Adrenal gland (tissue), 12 donors: ENCODE results near the gene KCNQ4. TPM values are rescaled to one million over a fixed set of nuclear protein-coding genes. Genes with fewer than 3 reads are reported as not detected.
A peak's percentile ranks its signal among the peaks of the same experiment; 100 is the strongest.

ENCODE experiments used
- DNase-seq, 7 donors: peaks; one replicate each; pipeline ENCODE4 v3.0.0-alpha.2; 2019 to 2020
- H3K27ac ChIP-seq, 5 donors: fragments of 200-600 bp; sonication (generic) in 4 of 5; 1 replicate in 3 of 5; 2 replicates in 2 of 5; pipeline versions ENCODE4 v1.5.1 to v1.8.0; 2016 to 2020; ENCODE audit warnings: mild to moderate bottlenecking in 1 of 5
- H3K27me3 ChIP-seq: fragments of 200-600 bp; 2 replicates; pipeline ENCODE4 v1.8.0; 2021
- H3K36me3 ChIP-seq, 2 donors: fragments of 200-600 bp; replicated peaks in 1 of 2; 1 replicate in 1 of 2; 2 replicates in 1 of 2; pipeline versions ENCODE4 v1.5.1 to v1.8.0; 2018 to 2022
- H3K4me1 ChIP-seq, 2 donors: fragments of 200-600 bp; replicated peaks in 1 of 2; 1 replicate in 1 of 2; 2 replicates in 1 of 2; pipeline versions ENCODE4 v1.5.1 to v1.8.0; 2018 to 2021
- H3K4me3 ChIP-seq, 4 donors: fragments of 200-600 bp; sonication (generic) in 3 of 4; one replicate each; pipeline ENCODE4 v1.5.1; 2016 to 2018
- H3K9me3 ChIP-seq, 3 donors: fragments of 200-600 bp; sonication (generic) in 1 of 3; replicated peaks in 1 of 3; 1 replicate in 2 of 3; 2 replicates in 1 of 3; pipeline versions ENCODE4 v1.5.1 to v1.8.0; 2016 to 2021
- CTCF ChIP-seq, 6 experiments: fragments of 450-650 bp in 4 of 6; fragments of 200-600 bp in 2 of 6; sonication (generic) in 1 of 6; IDR thresholded peaks; 1 replicate in 5 of 6; 2 replicates in 1 of 6; pipeline versions ENCODE4 v1.5.1 to v1.8.0; 2016 to 2021; ENCODE audit warnings: antibody characterized with exemption in 6 of 6, mild to moderate bottlenecking in 2 of 6, moderate library complexity in 1 of 6
- POLR2A ChIP-seq, 2 donors: fragments of 450-650 bp; IDR thresholded peaks; one replicate each; pipeline ENCODE4 v1.6.1; 2017; ENCODE audit warnings: antibody characterized with exemption in 2 of 2, mild to moderate bottlenecking in 2 of 2, moderate library complexity in 1 of 2
- WGBS, 4 donors: extraction: QIAGEN DNeasy Blood & Tissue Kit in 2 of 4; methylation state at CpG; one replicate each; pipeline versions ENCODE4 v1.1.5 to v1.1.7; 2013 to 2017; 5-methylcytosine and 5-hydroxymethylcytosine counted together
- intact Hi-C, 2 donors: fragments of 100-400 bp; cut with DNase I; formaldehyde crosslinking; loops; one replicate each; pipeline versions ENCODE4 v1.14.1 to v1.15.0; 2022 to 2023
- polyA plus RNA-seq, 3 donors: library from polyadenylated mRNA; stranded (reverse); fragments of 200-250 nt in 2 of 3; fragments of 350-450 nt in 1 of 3; fragmentation: Illumina TruSeq in 1 of 3; extraction: RNeasy Lipid Tissue Mini Kit (QIAGEN cat#74804) in 1 of 3; gene quantifications; one replicate each; pipeline ENCODE4 v1.2.3, GENCODE V29; 2013 to 2014
- total RNA-seq, 9 donors: library from RNA; depleted of rRNA in 4 of 9; stranded (reverse); fragments of >200 nt in 4 of 9; fragments of 120-200 nt in 1 of 9; fragmentation: NEBNext Ultra II Directional in 1 of 9; extraction: Animal tissue kit (Norgen Biotek cat#: 25700) in 1 of 9; gene quantifications; one replicate each; pipeline versions ENCODE4 v1.1.0 to v1.2.4, GENCODE V29; 2013 to 2023
- donor health status: healthy with polysubstance abuse.
- donor health status: Bipolar disorder and iron deficiency.
- donor health status: DM: yes; HTN: yes; CAD: no.
- donor health status: DM: no; HTN: no; CAD: no.
- donor health status: DM: no; HTN: no; CAD: no.
- donor health status: DM: yes; HTN: yes; CAD: no.

KCNQ4 gene
- total and polyA plus RNA-seq, 12 donors, result 0.06 to 1.0 (median 0.29) TPM; not detected in 2

GRCh38 chr1:40774266-40774998, 9.2 kb upstream of the KCNQ4 start:
- Histone ChIP-seq H3K27ac (no peak overlapping the region), H3K27me3 (no peaks in the 10 kb centered on the region), H3K4me3 (no peak overlapping the region), H3K4me1 (no peaks in the 10 kb centered on the region), H3K9me3 (no peaks in the 10 kb centered on the region), H3K36me3 (peaks cover 0 to 25% of the 10 kb centered on the region in 2 donors)
- DNase-seq, result peak in 6 of 7 donors; percentile 41 to 75 (median 54)
- 28 to 63% (median 40%) methylated on average over 2 to 3 of the region's 3 CpGs for WGBS, 4 donors
- intact Hi-C loops, result loop anchor here in 1 of 2 donors (5.0 kb wide), 1 partner anchor 73 kb away; no protein-coding TSS in a partner anchor
- TF ChIP-seq POLR2A (IDR thresholded peaks at IDR 0.05) (no peak), CTCF (IDR thresholded peaks at IDR 0.05) (peak; percentile 45 to 74 (median 58))

DNA sequence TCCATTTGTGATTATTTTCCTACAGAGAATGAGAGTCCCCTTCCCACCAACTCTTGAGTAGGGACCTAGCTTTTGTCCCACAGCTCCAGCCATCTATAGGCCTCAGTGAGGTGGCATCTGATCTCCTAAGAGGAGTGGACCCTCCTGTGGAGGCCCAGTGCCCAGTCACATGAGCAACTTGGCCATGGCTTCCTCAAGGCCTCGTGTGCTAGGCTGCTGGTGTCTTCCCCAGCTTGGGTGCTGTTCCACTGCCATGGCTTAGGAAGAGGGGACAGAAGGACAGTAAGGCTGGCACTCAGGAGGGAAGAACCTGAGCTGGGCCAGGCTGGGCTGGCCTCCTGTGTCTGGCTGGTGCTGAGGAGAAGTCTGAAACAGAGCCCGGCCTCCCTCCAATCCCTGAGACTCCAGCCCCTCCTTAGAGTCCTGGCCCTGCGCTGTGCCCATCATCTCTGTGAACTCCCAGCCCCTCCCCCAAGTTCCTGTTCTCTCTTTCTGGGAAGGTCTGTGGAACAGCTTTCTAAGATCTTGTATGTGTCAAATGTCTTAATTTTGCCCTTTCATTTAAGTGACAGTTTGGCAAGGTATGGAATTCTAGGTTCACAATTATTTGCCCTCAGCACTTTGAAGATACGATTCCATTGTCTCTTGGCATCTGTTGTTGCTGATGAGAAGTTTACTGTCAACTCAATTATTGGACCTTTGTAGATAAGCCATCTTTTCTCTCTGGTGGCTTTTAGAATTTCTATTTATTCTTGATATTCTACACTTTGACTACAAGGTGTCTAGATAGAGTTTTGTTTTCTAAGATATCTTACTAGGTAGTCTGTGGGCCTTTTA, 7.1 kb upstream of the KCNQ4 start:
- DNase-seq, result no peak
- intact Hi-C loops, result no loop called here
- H3K36me3 ChIP-seq, result peaks cover 0 to 5% of the 10 kb centered on the region in 2 donors
- no peak overlapping the region for H3K27ac ChIP-seq
- H3K4me1 ChIP-seq, result no peaks in the 10 kb centered on the region
- H3K27me3 ChIP-seq, result no peaks in the 10 kb centered on the region
- 94 to 100% (median 97%) methylated on average over 3 to 4 of the region's 4 CpGs for WGBS, 4 donors
- no peak for TF ChIP-seq POLR2A (IDR thresholded peaks at IDR 0.05)
- TF ChIP-seq CTCF (IDR thresholded peaks at IDR 0.05), result no peak
- no peaks in the 10 kb centered on the region for H3K9me3 ChIP-seq
- no peak overlapping the region for H3K4me3 ChIP-seq

- Histone ChIP-seq H3K36me3 (no peaks in the 10 kb centered on the region), H3K27ac (no peak overlapping the region), H3K4me3 (no peak overlapping the region), H3K9me3 (no peaks in the 10 kb centered on the region), H3K27me3 (no peaks in the 10 kb centered on the region), H3K4me1 (peaks cover 0 to 3% of the 10 kb centered on the region in 2 donors)
- intact Hi-C loops, result no loop called here
- no peak for TF ChIP-seq POLR2A (IDR thresholded peaks at IDR 0.05)
- no peak for DNase-seq
- 92 to 100% (median 98%) methylated on average over 2 of the region's 2 CpGs for WGBS, 4 donors
Observed at GRCh38 chr1:40777224-40777970, 6.2 kb upstream of the KCNQ4 start.

DNA sequence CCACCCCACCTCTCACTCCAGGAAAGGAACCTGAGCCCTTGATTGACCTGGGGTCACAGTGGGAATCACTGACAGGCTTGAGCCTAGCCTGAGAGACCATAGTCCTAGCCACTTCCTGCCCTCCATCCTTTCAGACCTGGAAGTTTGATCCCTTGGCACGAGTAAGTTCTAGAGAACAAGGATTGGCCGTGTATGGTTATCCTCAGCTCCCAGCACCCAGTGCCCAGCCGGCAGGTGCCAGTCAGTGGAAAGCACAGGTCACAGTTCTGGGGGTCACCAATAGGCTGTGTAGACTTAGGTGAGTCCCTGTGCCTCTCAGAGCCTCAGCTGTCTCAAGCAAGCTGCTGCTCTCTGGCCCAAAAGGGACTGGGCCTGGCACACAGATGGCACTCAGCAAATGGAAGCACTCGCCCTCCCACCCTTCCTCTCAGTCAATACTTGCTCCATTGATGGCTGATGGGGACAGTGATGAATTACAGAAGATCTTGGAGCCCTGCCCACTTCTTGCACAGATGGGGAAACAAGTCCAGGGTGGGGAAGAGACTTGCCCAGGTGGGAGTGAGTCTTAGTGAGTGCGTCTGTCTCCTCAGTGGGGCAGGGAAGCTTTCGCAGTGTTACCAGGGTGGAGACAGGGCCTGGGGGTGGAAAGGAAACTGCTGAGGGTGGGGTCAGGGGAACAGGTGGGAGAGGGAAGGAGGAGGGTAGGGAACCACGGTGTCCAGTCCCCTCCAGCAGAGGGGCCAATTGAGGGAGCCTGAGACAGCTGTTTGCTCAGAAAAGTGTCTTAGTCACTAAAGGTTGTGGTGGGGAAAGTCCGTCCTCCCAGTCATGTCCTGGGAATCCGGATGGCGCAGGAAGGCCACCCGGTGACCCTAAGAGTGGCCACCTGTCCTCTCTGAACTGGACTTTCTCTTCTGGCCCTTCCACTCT, 2.6 kb upstream of the KCNQ4 start:
- 69 to 86% (median 82%) methylated on average over 8 to 11 of the region's 11 CpGs for WGBS, 4 donors
- Histone ChIP-seq H3K27me3 (no peaks in the 10 kb centered on the region), H3K4me3 (no peak overlapping the region), H3K4me1 (peaks cover 0 to 14% of the 10 kb centered on the region in 2 donors), H3K36me3 (no peaks in the 10 kb centered on the region), H3K27ac (no peak overlapping the region), H3K9me3 (no peaks in the 10 kb centered on the region)
- TF ChIP-seq CTCF (IDR thresholded peaks at IDR 0.05) (no peak), POLR2A (IDR thresholded peaks at IDR 0.05) (no peak)
- no peak for DNase-seq
- intact Hi-C loops, result loop anchor here in 1 of 2 donors (5.0 kb wide), 1 partner anchor 66 kb away; no protein-coding TSS in a partner anchor
